ENCODE measurements around the gene PRPF18.

DNA sequence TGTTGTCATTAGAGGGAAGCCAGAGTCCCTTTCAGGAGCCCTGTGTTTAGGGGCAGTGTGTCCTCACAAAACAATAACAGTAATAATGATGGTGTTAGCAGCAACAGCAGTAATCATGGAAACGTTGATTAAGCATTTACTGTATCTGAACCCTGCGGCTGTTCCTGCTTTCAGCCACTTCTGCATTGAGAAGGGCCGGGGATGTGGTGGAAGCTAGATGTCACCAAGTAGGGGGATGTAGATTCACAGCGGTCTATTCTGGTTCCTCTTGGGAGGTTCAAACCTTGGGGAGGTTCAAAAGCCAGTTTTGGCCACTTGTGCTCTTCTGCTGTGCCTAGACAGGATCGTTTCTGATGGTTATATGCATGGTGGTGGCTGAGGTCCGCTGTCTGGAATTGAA is 44.8 kb downstream of the PRPF18 start:
- TF ChIP-seq, protein P1, sequence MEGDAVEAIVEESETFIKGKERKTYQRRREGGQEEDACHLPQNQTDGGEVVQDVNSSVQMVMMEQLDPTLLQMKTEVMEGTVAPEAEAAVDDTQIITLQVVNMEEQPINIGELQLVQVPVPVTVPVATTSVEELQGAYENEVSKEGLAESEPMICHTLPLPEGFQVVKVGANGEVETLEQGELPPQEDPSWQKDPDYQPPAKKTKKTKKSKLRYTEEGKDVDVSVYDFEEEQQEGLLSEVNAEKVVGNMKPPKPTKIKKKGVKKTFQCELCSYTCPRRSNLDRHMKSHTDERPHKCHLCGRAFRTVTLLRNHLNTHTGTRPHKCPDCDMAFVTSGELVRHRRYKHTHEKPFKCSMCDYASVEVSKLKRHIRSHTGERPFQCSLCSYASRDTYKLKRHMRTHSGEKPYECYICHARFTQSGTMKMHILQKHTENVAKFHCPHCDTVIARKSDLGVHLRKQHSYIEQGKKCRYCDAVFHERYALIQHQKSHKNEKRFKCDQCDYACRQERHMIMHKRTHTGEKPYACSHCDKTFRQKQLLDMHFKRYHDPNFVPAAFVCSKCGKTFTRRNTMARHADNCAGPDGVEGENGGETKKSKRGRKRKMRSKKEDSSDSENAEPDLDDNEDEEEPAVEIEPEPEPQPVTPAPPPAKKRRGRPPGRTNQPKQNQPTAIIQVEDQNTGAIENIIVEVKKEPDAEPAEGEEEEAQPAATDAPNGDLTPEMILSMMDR (IDR thresholded peaks at IDR 0.05; ENCODE audit: low read depth, low read length) = no peak
- no peak for TF ChIP-seq EZH2phosphoT487 (IDR thresholded peaks at IDR 0.05; ENCODE audit: low read depth)

All from OCI-LY3 (cell line).